Measurements from ENCODE around the gene EMC9.
A peak's percentile ranks its signal among the peaks of the same experiment; 100 is the strongest.

EMC9 gene

GRCh38 chr14:24177041-24177825 is 35.8 kb upstream of the EMC9 start:
- DNase-seq (ENCODE audit: low read depth in 2 of 2) = no peak

GRCh38 chr14:24176599-24176998 is 35.2 kb upstream of the EMC9 start:
- no peak for DNase-seq (ENCODE audit: low read depth in 2 of 2)

- DNase-seq (ENCODE audit: low read depth in 2 of 2) = no peak
These were observed 31.5 kb upstream of the EMC9 start for GRCh38 chr14:24172871-24173281.

GRCh38 chr14:24172261-24172860 is 31.0 kb upstream of the EMC9 start:
- no peak for DNase-seq (ENCODE audit: low read depth in 2 of 2)

- DNase-seq (ENCODE audit: low read depth in 2 of 2) = peak; percentile 51 to 71
These were observed 30.2 kb upstream of the EMC9 start, which contains the start of gene REC8 for GRCh38 chr14:24171422-24172260. TSS of gene REC8 (plus strand) at chr14:24172080. CDS start at chr14:24172553, 473 bp downstream.

- no peak for DNase-seq (ENCODE audit: low read depth in 2 of 2)
These were observed 26.2 kb upstream of the EMC9 start for GRCh38 chr14:24167469-24168114.

GRCh38 chr14:24165785-24166184 is 24.4 kb upstream of the EMC9 start:
- DNase-seq (ENCODE audit: low read depth in 2 of 2) = no peak

GRCh38 chr14:24164518-24164991 is 23.2 kb upstream of the EMC9 start:
- no peak for DNase-seq (ENCODE audit: low read depth in 2 of 2)

- no peak for DNase-seq (ENCODE audit: low read depth in 2 of 2)
These were observed 20.7 kb upstream of the EMC9 start for GRCh38 chr14:24162093-24162492.

- DNase-seq (ENCODE audit: low read depth in 2 of 2) = peak; percentile 91 to 98
These were observed 19.7 kb upstream of the EMC9 start, which contains the start of gene IRF9 for GRCh38 chr14:24160850-24161804. TSS of gene IRF9 (plus strand) at chr14:24161265. CDS start at chr14:24162145, 880 bp downstream.

GRCh38 chr14:24160499-24160849 is 19.1 kb upstream of the EMC9 start:
- no peak for DNase-seq (ENCODE audit: low read depth in 2 of 2)

- no peak for DNase-seq (ENCODE audit: low read depth in 2 of 2)
These were observed 18.5 kb upstream of the EMC9 start for GRCh38 chr14:24159777-24160498.

GRCh38 chr14:24157331-24157730 is 15.9 kb upstream of the EMC9 start:
- DNase-seq (ENCODE audit: low read depth in 2 of 2) = no peak

GRCh38 chr14:24156840-24157239 is 15.4 kb upstream of the EMC9 start:
- DNase-seq (ENCODE audit: low read depth in 2 of 2) = no peak

- DNase-seq (ENCODE audit: low read depth in 2 of 2) = no peak
These were observed 13.7 kb upstream of the EMC9 start for GRCh38 chr14:24155100-24155499.

GRCh38 chr14:24151404-24152080 is 10.2 kb upstream of the EMC9 start:
- DNase-seq (ENCODE audit: low read depth in 2 of 2) = no peak

- no peak for DNase-seq (ENCODE audit: low read depth in 2 of 2)
These were observed 9.6 kb upstream of the EMC9 start for GRCh38 chr14:24150993-24151392.

GRCh38 chr14:24150567-24150966 is 9.2 kb upstream of the EMC9 start:
- DNase-seq (ENCODE audit: low read depth in 2 of 2) = no peak

GRCh38 chr14:24150061-24150460 is 8.7 kb upstream of the EMC9 start:
- DNase-seq (ENCODE audit: low read depth in 2 of 2) = no peak

Data from stimulated activated CD8-positive, alpha-beta memory T cell treated with anti-CD3 and anti-CD28 coated beads, Interleukin-2, amount 100 ng/mL, for 48 hours (primary cell).